Activated T-cell treated with anti-CD3 and anti-CD28 coated beads, Interleukin-2, amount 50 U/mL, for 72 hours (primary cell): Measurements from ENCODE around the gene MLPH. TPM values are rescaled to one million over a fixed set of nuclear protein-coding genes. Genes with fewer than 3 reads are reported as not detected.

Experiments used
- ATAC-seq, 2 donors: fragments of 150-1000 bp; cut with Tn5 transposase; replicated peaks in 1 of 2; 2 replicates each; pipeline ENCODE4 v1.10.0; 2021; ENCODE audit warnings: moderate library complexity in 2 of 2, mild to moderate bottlenecking in 1 of 2
- DNase-seq, 2 donors: peaks; one replicate each; pipeline ENCODE4 v3.0.0; 2021 to 2022; ENCODE audit warnings: mixed read lengths in 1 of 2
- H3K27ac Mint-ChIP-seq: one replicate; pipeline ENCODE4 v1.8.0; 2022; ENCODE audit warnings: mild to moderate bottlenecking, moderate library complexity, mixed read lengths
- H3K27me3 Mint-ChIP-seq: one replicate; pipeline ENCODE4 v1.8.0; 2022; ENCODE audit warnings: low read depth, mixed read lengths
- H3K36me3 Mint-ChIP-seq, 2 donors: one replicate each; pipeline ENCODE4 v1.8.0; 2022; ENCODE audit warnings: mixed read lengths in 2 of 2, mild to moderate bottlenecking in 1 of 2; ENCODE audit not compliant: insufficient read depth in 2 of 2
- H3K4me1 Mint-ChIP-seq: one replicate; pipeline ENCODE4 v1.8.0; 2022; ENCODE audit warnings: low read depth, mixed read lengths
- H3K4me3 Mint-ChIP-seq, 2 donors: one replicate each; pipeline ENCODE4 v1.8.0; 2022; ENCODE audit warnings: mild to moderate bottlenecking in 2 of 2, mixed read lengths in 2 of 2, moderate library complexity in 2 of 2
- H3K9me3 Mint-ChIP-seq, 2 donors: one replicate each; pipeline ENCODE4 v1.8.0; 2022; ENCODE audit warnings: mixed read lengths in 2 of 2
- total RNA-seq, 2 donors: library from RNA; stranded (reverse); gene quantifications; one replicate each; pipeline ENCODE4 v1.2.3, GENCODE V29; 2022

Gene MLPH
- total RNA-seq, 2 donors from 2014 or later, result 0.36 TPM; not detected in 1

- Mint-ChIP-seq H3K36me3 (peaks cover 0 to 2% of the 10 kb centered on the region in 2 donors), H3K27ac (no peak overlapping the region), H3K4me3 (no peak overlapping the region), H3K9me3 (no peaks in the 10 kb centered on the region), H3K27me3 (peaks cover 42% of the 10 kb centered on the region), H3K4me1 (peaks cover 15% of the 10 kb centered on the region)
- DNase-seq (no peak), ATAC-seq (no peak)
Measured at GRCh38 chr2:237498341-237498740, 11.3 kb downstream of the MLPH start.

- no peaks in the 10 kb centered on the region for H3K9me3 Mint-ChIP-seq
- no peaks in the 10 kb centered on the region for H3K36me3 Mint-ChIP-seq
- peaks cover 45% of the 10 kb centered on the region for H3K27me3 Mint-ChIP-seq
- DNase-seq, result no peak
- no peak overlapping the region for H3K4me3 Mint-ChIP-seq
- H3K27ac Mint-ChIP-seq, result no peak overlapping the region
- peaks cover 15% of the 10 kb centered on the region for H3K4me1 Mint-ChIP-seq
- peak; percentile 46 to 50 for ATAC-seq
Measured at GRCh38 chr2:237500681-237501424, 13.8 kb downstream of the MLPH start.

- H3K9me3 Mint-ChIP-seq, result no peaks in the 10 kb centered on the region
- ATAC-seq (no peak), DNase-seq (no peak)
- no peak overlapping the region for H3K4me3 Mint-ChIP-seq
- peaks cover 8% of the 10 kb centered on the region for H3K4me1 Mint-ChIP-seq
- H3K36me3 Mint-ChIP-seq, result no peaks in the 10 kb centered on the region
- peaks cover 38% of the 10 kb centered on the region for H3K27me3 Mint-ChIP-seq
- no peak overlapping the region for H3K27ac Mint-ChIP-seq
Measured at GRCh38 chr2:237501892-237502513, 15.0 kb downstream of the MLPH start.

GRCh38 chr2:237503201-237503600, 16.1 kb downstream of the MLPH start:
- DNase-seq, result no peak
- Mint-ChIP-seq H3K27me3 (peaks cover 46% of the 10 kb centered on the region), H3K4me1 (peaks cover 8% of the 10 kb centered on the region), H3K4me3 (no peak overlapping the region), H3K36me3 (no peaks in the 10 kb centered on the region), H3K9me3 (no peaks in the 10 kb centered on the region), H3K27ac (no peak overlapping the region)
- ATAC-seq, result no peak

GRCh38 chr2:237505188-237505939, 18.3 kb downstream of the MLPH start:
- ATAC-seq, result no peak
- H3K27me3 Mint-ChIP-seq, result peaks cover 45% of the 10 kb centered on the region
- no peak overlapping the region for H3K27ac Mint-ChIP-seq

GRCh38 chr2:237507512-237507911, 20.5 kb downstream of the MLPH start:
- ATAC-seq (no peak), DNase-seq (no peak)
- Mint-ChIP-seq H3K4me3 (no peak overlapping the region), H3K4me1 (no peaks in the 10 kb centered on the region), H3K36me3 (no peaks in the 10 kb centered on the region), H3K27me3 (peaks cover 36% of the 10 kb centered on the region), H3K9me3 (no peaks in the 10 kb centered on the region), H3K27ac (peak overlapping the region; percentile 11)

More at GRCh38 chr2:237505188-237505939, 18.3 kb downstream of the MLPH start:
- peaks cover 8% of the 10 kb centered on the region for H3K4me1 Mint-ChIP-seq
- H3K9me3 Mint-ChIP-seq, result no peaks in the 10 kb centered on the region
- no peak overlapping the region for H3K4me3 Mint-ChIP-seq
- H3K36me3 Mint-ChIP-seq, result no peaks in the 10 kb centered on the region
- DNase-seq, result no peak

GRCh38 chr2:237508361-237508760, 21.3 kb downstream of the MLPH start:
- ATAC-seq (no peak), DNase-seq (no peak)
- no peak overlapping the region for H3K4me3 Mint-ChIP-seq
- no peak overlapping the region for H3K27ac Mint-ChIP-seq
- H3K4me1 Mint-ChIP-seq, result no peaks in the 10 kb centered on the region
- no peaks in the 10 kb centered on the region for H3K9me3 Mint-ChIP-seq
- H3K27me3 Mint-ChIP-seq, result peaks cover 36% of the 10 kb centered on the region
- H3K36me3 Mint-ChIP-seq, result no peaks in the 10 kb centered on the region

GRCh38 chr2:237509151-237509550, 22.1 kb downstream of the MLPH start:
- ATAC-seq (no peak), DNase-seq (no peak)
- no peaks in the 10 kb centered on the region for H3K36me3 Mint-ChIP-seq
- H3K4me1 Mint-ChIP-seq, result no peaks in the 10 kb centered on the region
- no peak overlapping the region for H3K4me3 Mint-ChIP-seq
- H3K9me3 Mint-ChIP-seq, result no peaks in the 10 kb centered on the region
- H3K27ac Mint-ChIP-seq, result no peak overlapping the region
- peaks cover 36% of the 10 kb centered on the region for H3K27me3 Mint-ChIP-seq

- no peak for ATAC-seq
- no peak overlapping the region for H3K4me3 Mint-ChIP-seq
- H3K27me3 Mint-ChIP-seq, result peaks cover 36% of the 10 kb centered on the region
- H3K36me3 Mint-ChIP-seq, result no peaks in the 10 kb centered on the region
- H3K27ac Mint-ChIP-seq, result no peak overlapping the region
- H3K4me1 Mint-ChIP-seq, result no peaks in the 10 kb centered on the region
- no peak for DNase-seq
- H3K9me3 Mint-ChIP-seq, result no peaks in the 10 kb centered on the region
Measured at GRCh38 chr2:237509905-237510304, 22.9 kb downstream of the MLPH start.

- Mint-ChIP-seq H3K9me3 (no peaks in the 10 kb centered on the region), H3K4me3 (no peak overlapping the region), H3K4me1 (no peaks in the 10 kb centered on the region), H3K36me3 (no peaks in the 10 kb centered on the region), H3K27me3 (peaks cover 34% of the 10 kb centered on the region), H3K27ac (no peak overlapping the region)
- ATAC-seq (no peak), DNase-seq (no peak)
Measured at GRCh38 chr2:237510502-237511217, 23.6 kb downstream of the MLPH start.

GRCh38 chr2:237511433-237511832, 24.4 kb downstream of the MLPH start:
- Mint-ChIP-seq H3K4me3 (no peak overlapping the region), H3K9me3 (no peaks in the 10 kb centered on the region), H3K27ac (no peak overlapping the region), H3K4me1 (no peaks in the 10 kb centered on the region), H3K36me3 (no peaks in the 10 kb centered on the region), H3K27me3 (peaks cover 29% of the 10 kb centered on the region)
- DNase-seq (no peak), ATAC-seq (no peak)

- ATAC-seq (no peak), DNase-seq (no peak)
- H3K36me3 Mint-ChIP-seq, result no peaks in the 10 kb centered on the region
- H3K4me1 Mint-ChIP-seq, result no peaks in the 10 kb centered on the region
- no peaks in the 10 kb centered on the region for H3K9me3 Mint-ChIP-seq
- no peak overlapping the region for H3K27ac Mint-ChIP-seq
- H3K27me3 Mint-ChIP-seq, result peaks cover 29% of the 10 kb centered on the region
- H3K4me3 Mint-ChIP-seq, result no peak overlapping the region
Measured at GRCh38 chr2:237511885-237512405, 24.9 kb downstream of the MLPH start.
